ENCODE measurements around the gene ITGAX. TPM values are rescaled to one million over a fixed set of nuclear protein-coding genes. Genes with fewer than 3 reads are reported as not detected.
A peak's percentile ranks its signal among the peaks of the same experiment; 100 is the strongest.

The ITGAX gene
- total RNA-seq, 2 experiments from 2014 or later: 5.3 to 6.6 TPM

GRCh38 chr16:31351246-31351941 is 3.6 kb upstream of the ITGAX start:
- POLR2A ChIA-PET: no interaction called here
- H3K27ac Mint-ChIP-seq: peak overlapping the region; percentile 73

DNA sequence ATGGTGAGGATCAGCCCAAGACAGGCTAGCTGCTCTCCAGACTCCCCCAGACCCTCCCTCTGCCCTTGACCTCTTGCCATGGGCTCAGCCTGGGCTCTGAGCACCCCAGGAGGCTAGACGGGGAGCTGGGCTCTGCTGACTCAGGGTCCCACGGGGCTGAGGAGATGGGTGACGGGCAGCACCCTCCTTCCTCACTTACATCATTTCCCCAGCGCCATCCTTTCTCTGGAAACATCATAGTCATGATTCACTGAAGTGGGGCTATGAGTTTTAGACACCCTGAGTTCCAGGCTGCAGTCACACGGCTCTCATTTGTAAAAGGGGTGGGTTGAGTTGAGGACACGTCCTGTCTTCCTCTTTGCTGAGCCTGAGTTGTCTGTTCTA is 3.0 kb upstream of the ITGAX start:
- peak overlapping the region; percentile 73 for H3K27ac Mint-ChIP-seq
- no peak overlapping the region for H3K4me3 Mint-ChIP-seq
- no peaks in the 10 kb centered on the region for H3K36me3 Mint-ChIP-seq (ENCODE audit: low read depth)
- no peaks in the 10 kb centered on the region for H3K9me3 Mint-ChIP-seq (ENCODE audit: low read depth)
- ChIA-PET CTCF (no interaction called here), POLR2A (no interaction called here)
- peaks cover 11% of the 10 kb centered on the region for H3K27me3 Mint-ChIP-seq
- H3K4me1 Mint-ChIP-seq: peaks cover 31% of the 10 kb centered on the region
- DNase-seq (peak; percentile 70), ATAC-seq (peak; percentile 52)
- intact Hi-C loops (cut with DNase I, micrococcal nuclease): loop anchor here in 1 of 2 experiments (10.0 kb wide), 1 partner anchor 137 kb away; the partner anchor contains the start of genes PYDC1 and TRIM72

More at GRCh38 chr16:31351246-31351941, 3.6 kb upstream of the ITGAX start:
- CTCF ChIA-PET: no interaction called here
- peaks cover 31% of the 10 kb centered on the region for H3K4me1 Mint-ChIP-seq
- H3K4me3 Mint-ChIP-seq: no peak overlapping the region
- DNase-seq: no peak
- intact Hi-C loops (cut with DNase I, micrococcal nuclease): loop anchor here in 1 of 2 experiments (10.0 kb wide), 1 partner anchor 137 kb away; the partner anchor contains the start of genes PYDC1 and TRIM72
- no peak for ATAC-seq
- no peaks in the 10 kb centered on the region for H3K9me3 Mint-ChIP-seq (ENCODE audit: low read depth)
- H3K36me3 Mint-ChIP-seq (ENCODE audit: low read depth): no peaks in the 10 kb centered on the region
- H3K27me3 Mint-ChIP-seq: peaks cover 11% of the 10 kb centered on the region

DNA sequence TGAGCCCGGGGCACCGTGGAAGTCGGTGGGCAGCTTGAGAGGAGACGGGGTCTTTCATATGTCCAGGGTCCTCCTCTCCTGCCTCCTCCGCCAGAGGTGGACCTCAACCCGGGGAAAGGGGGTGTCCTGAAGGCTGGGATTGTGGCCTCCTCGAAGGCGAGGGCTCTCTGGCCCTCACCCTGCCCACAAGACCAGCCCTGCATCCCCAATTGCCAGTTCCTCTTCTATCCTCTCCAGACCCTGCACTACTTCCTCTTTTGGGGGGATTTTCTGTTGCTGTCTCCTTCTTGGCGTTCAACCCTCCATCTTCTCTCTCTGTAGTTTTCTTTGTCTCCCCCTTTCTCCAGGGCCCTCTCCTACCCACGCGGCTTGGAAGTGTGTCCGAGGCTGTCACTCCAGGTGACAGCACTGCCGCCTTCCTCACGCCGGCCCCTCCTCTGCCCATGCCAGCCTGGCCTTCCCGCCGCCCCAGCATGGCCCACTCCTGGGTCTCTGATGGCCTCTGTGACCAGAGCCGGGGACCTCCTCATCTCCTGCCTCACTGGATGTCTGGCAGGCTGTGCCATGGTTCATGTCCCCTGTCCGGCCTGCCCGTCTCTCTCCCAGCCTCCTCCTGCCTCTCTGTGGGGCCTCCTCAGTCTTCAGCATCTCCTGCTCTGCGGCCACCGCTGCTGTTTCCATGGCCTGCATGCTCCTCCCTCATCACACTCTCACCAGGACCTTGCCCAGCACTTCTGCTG is 2.4 kb upstream of the ITGAX start:
- DNase-seq (no peak), ATAC-seq (no peak)
- Mint-ChIP-seq H3K27me3 (peaks cover 11% of the 10 kb centered on the region), H3K4me1 (peaks cover 31% of the 10 kb centered on the region), H3K9me3 (ENCODE audit: low read depth) (no peaks in the 10 kb centered on the region), H3K27ac (peak overlapping the region; percentile 85), H3K36me3 (ENCODE audit: low read depth) (no peaks in the 10 kb centered on the region), H3K4me3 (no peak overlapping the region)
- CTCF ChIA-PET: no interaction called here
- intact Hi-C loops (cut with DNase I, micrococcal nuclease): loop anchor here in 1 of 2 experiments (10.0 kb wide), 1 partner anchor 138 kb away; the partner anchor contains the start of genes PYDC1 and TRIM72
- POLR2A ChIA-PET: no interaction called here

- peaks cover 31% of the 10 kb centered on the region for H3K4me1 Mint-ChIP-seq
- CTCF ChIA-PET: no interaction called here
- intact Hi-C loops (cut with DNase I, micrococcal nuclease): loop anchor here (2.0 to 10.0 kb wide), 4 partner anchors 31 to 141 kb away; partner anchors contain the start of genes PYDC1 (in 1 of the 2) and TRIM72 (in 1 of the 2)
- POLR2A ChIA-PET: no interaction called here
- ATAC-seq (no peak), DNase-seq (no peak)
- H3K27me3 Mint-ChIP-seq: peaks cover 5% of the 10 kb centered on the region
- peak overlapping the region; percentile 12 for H3K4me3 Mint-ChIP-seq
- H3K9me3 Mint-ChIP-seq (ENCODE audit: low read depth): no peaks in the 10 kb centered on the region
- no peaks in the 10 kb centered on the region for H3K36me3 Mint-ChIP-seq (ENCODE audit: low read depth)
- H3K27ac Mint-ChIP-seq: peak overlapping the region; percentile 85
Observed at GRCh38 chr16:31355431-31356100, 590 bp downstream of the ITGAX start.

- ChIA-PET CTCF (no interaction called here), POLR2A (interaction anchor here (0.5 kb wide), 1 partner anchor 176 kb away, joined by 7 read pairs; no protein-coding TSS in a partner anchor)
- Mint-ChIP-seq H3K9me3 (ENCODE audit: low read depth) (no peaks in the 10 kb centered on the region), H3K27ac (no peak overlapping the region), H3K36me3 (ENCODE audit: low read depth) (no peaks in the 10 kb centered on the region), H3K4me3 (no peak overlapping the region), H3K27me3 (peaks cover 5% of the 10 kb centered on the region), H3K4me1 (peaks cover 31% of the 10 kb centered on the region)
- intact Hi-C loops (cut with DNase I, micrococcal nuclease): loop anchor here in 1 of 2 experiments (10.0 kb wide), 1 partner anchor 142 kb away; the partner anchor contains the start of genes PYDC1 and TRIM72
- ATAC-seq: no peak
- no peak for DNase-seq
Observed at GRCh38 chr16:31356566-31357323, 1.8 kb downstream of the ITGAX start.

DNA sequence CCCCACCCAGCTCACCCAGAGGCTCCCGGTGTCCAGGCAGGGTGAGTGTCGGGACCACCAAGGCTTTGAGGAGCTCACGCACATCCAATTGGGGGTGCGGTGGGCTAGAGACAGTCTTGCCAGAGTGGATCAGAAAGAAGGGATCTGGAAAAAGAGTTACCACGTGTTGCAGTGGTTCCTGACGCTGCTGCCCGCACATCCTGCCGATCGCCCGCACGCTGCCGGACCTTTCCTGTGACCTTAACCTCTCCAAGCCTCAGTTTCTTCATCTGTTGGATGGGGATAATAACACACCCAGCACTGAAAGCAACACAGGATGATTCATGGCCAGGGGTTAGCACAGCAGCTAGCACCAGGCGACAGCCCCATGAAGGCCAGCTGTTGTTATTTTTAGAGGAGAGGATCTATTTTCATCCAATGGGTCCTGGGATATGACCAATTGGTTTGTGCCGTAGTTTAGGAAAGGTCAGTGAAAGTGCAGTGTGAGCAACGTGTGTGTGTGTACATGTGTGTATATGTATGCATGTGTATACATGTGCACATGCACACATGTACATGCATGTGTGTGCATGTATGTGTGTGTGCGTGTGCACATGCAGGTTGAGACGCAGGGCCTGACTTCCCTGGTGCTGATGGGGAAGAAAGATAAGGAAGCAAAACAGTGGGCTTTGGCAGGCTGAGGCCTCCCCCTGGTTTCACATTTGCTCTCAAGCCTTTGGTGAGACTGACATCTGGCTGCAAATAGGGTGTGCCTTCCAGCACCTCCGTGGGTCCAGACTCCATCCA is 2.5 kb downstream of the ITGAX start:
- DNase-seq: no peak
- CTCF ChIA-PET: interaction anchor here (1.3 kb wide), 1 partner anchor 31 kb away, joined by 3 read pairs; no protein-coding TSS in a partner anchor
- Mint-ChIP-seq H3K4me1 (peaks cover 23% of the 10 kb centered on the region), H3K27me3 (peaks cover 1% of the 10 kb centered on the region), H3K36me3 (ENCODE audit: low read depth) (no peaks in the 10 kb centered on the region), H3K9me3 (ENCODE audit: low read depth) (no peaks in the 10 kb centered on the region), H3K4me3 (no peak overlapping the region), H3K27ac (no peak overlapping the region)
- ATAC-seq: no peak
- intact Hi-C loops (cut with DNase I, micrococcal nuclease): loop anchor here in 1 of 2 experiments (10.0 kb wide), 1 partner anchor 143 kb away; the partner anchor contains the start of genes PYDC1 and TRIM72
- POLR2A ChIA-PET: interaction anchor here (0.5 kb wide), 1 partner anchor 177 kb away, joined by 7 read pairs; no protein-coding TSS in a partner anchor

DNA sequence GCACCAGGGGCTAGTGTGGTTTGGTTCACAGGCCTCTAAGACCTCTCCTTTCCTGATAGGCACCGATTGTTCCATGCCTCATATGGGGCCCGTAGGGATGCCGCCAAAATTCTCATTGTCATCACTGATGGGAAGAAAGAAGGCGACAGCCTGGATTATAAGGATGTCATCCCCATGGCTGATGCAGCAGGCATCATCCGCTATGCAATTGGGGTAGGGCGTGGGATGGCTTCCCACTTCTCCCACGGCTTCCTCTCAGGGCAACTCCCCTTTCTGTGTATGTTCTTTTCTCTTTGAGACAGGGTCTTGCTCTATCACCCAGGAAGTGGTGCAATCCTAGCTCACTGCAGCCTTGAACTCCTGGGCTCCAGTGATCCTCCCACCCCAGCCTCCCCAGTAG is 5.3 kb downstream of the ITGAX start:
- Mint-ChIP-seq H3K27ac (no peak overlapping the region), H3K27me3 (no peaks in the 10 kb centered on the region), H3K4me1 (peaks cover 6% of the 10 kb centered on the region), H3K36me3 (ENCODE audit: low read depth) (no peaks in the 10 kb centered on the region), H3K9me3 (ENCODE audit: low read depth) (no peaks in the 10 kb centered on the region), H3K4me3 (no peak overlapping the region)
- DNase-seq (no peak), ATAC-seq (no peak)
- ChIA-PET CTCF (interaction anchor here (0.6 kb wide), 1 partner anchor 84 kb away, joined by 4 read pairs; no protein-coding TSS in a partner anchor), POLR2A (no interaction called here)
- intact Hi-C loops (cut with DNase I, micrococcal nuclease): no loop called here

- ATAC-seq (no peak), DNase-seq (no peak)
- intact Hi-C loops (cut with DNase I, micrococcal nuclease): no loop called here
- Mint-ChIP-seq H3K27me3 (no peaks in the 10 kb centered on the region), H3K27ac (no peak overlapping the region), H3K9me3 (ENCODE audit: low read depth) (no peaks in the 10 kb centered on the region), H3K4me3 (no peak overlapping the region), H3K4me1 (peaks cover 4% of the 10 kb centered on the region), H3K36me3 (ENCODE audit: low read depth) (no peaks in the 10 kb centered on the region)
- POLR2A ChIA-PET: interaction anchor here (0.7 kb wide), 1 partner anchor 150 kb away, joined by 3 read pairs; no protein-coding TSS in a partner anchor
- CTCF ChIA-PET: no interaction called here
Observed at GRCh38 chr16:31361201-31362110, 6.5 kb downstream of the ITGAX start.

DNA sequence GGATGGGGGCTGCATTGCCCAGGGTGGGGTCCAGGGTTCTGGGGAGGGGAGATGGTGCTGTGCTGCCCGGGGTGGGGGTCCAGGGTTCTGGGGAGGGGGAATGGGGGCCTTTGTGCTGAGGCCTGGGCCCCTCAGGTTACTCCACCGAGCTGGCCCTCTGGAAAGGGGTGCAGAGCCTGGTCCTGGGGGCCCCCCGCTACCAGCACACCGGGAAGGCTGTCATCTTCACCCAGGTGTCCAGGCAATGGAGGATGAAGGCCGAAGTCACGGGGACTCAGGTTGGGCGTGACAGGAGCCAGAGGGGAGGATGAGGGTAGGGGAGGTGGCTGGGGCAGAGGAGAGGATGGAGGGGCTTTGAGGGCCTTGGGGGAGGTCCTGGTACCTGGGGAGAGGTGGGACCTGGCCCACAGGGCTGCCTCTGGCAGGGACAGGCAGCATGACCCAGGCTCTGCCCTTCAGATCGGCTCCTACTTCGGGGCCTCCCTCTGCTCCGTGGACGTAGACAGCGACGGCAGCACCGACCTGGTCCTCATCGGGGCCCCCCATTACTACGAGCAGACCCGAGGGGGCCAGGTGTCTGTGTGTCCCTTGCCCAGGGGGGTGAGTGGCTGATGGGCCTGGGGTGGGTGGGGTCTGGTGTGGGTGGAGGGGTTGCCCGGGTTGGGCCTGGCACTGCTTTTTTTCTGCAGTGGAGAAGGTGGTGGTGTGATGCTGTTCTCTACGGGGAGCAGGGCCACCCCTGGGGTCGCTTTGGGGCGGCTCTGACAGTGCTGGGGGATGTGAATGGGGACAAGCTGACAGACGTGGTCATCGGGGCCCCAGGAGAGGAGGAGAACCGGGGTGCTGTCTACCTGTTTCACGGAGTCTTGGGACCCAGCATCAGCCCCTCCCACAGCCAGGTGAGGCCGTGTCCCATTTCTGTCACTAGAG is 7.8 kb downstream of the ITGAX start:
- H3K4me1 Mint-ChIP-seq: peaks cover 11% of the 10 kb centered on the region
- CTCF ChIA-PET: no interaction called here
- H3K27me3 Mint-ChIP-seq: no peaks in the 10 kb centered on the region
- DNase-seq (no peak), ATAC-seq (no peak)
- intact Hi-C loops (cut with DNase I, micrococcal nuclease): no loop called here
- H3K27ac Mint-ChIP-seq: no peak overlapping the region
- POLR2A ChIA-PET: no interaction called here
- H3K4me3 Mint-ChIP-seq: no peak overlapping the region
- no peaks in the 10 kb centered on the region for H3K36me3 Mint-ChIP-seq (ENCODE audit: low read depth)
- H3K9me3 Mint-ChIP-seq (ENCODE audit: low read depth): no peaks in the 10 kb centered on the region
